Astrocyte of the hippocampus (primary cell): ENCODE measurements around the gene HNRNPU.

Experiments used
- DNase-seq: peaks from one replicate; pipeline ENCODE4 v3.0.0; 2011; ENCODE audit warnings: low read depth, low spot score

HNRNPU gene

GRCh38 chr1:244862699-244863490 is 1.4 kb downstream of the HNRNPU start:
- DNase-seq: peak; percentile 98

GRCh38 chr1:244862354-244862698 is 2.0 kb downstream of the HNRNPU start:
- no peak for DNase-seq

GRCh38 chr1:244861683-244862082 is 2.7 kb downstream of the HNRNPU start:
- peak; percentile 35 for DNase-seq

GRCh38 chr1:244860914-244861610 is 3.3 kb downstream of the HNRNPU start:
- DNase-seq: no peak

- no peak for DNase-seq
Observed at GRCh38 chr1:244860078-244860477, 4.3 kb downstream of the HNRNPU start.

DNA sequence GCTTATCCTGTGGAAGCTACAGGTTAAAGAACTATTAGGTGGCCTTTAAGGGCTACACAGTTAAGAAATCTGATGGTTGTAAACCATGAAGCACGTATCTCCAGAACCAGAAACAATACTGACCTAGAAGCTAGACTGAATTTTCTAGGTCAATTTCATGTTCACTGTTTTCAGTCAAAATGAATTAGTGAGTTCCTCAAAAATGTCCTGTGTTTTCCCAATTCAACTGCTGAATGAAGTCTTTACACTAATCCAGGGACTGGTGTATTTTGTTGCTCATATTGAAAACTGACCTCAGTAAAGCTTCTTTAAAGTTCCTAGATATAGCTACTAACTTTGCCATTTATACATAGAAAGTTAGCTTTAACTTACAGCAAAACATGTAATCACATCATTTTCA is 6.0 kb downstream of the HNRNPU start:
- DNase-seq: no peak

- DNase-seq: no peak
Observed at GRCh38 chr1:244857761-244858160, 6.6 kb downstream of the HNRNPU start.

DNA sequence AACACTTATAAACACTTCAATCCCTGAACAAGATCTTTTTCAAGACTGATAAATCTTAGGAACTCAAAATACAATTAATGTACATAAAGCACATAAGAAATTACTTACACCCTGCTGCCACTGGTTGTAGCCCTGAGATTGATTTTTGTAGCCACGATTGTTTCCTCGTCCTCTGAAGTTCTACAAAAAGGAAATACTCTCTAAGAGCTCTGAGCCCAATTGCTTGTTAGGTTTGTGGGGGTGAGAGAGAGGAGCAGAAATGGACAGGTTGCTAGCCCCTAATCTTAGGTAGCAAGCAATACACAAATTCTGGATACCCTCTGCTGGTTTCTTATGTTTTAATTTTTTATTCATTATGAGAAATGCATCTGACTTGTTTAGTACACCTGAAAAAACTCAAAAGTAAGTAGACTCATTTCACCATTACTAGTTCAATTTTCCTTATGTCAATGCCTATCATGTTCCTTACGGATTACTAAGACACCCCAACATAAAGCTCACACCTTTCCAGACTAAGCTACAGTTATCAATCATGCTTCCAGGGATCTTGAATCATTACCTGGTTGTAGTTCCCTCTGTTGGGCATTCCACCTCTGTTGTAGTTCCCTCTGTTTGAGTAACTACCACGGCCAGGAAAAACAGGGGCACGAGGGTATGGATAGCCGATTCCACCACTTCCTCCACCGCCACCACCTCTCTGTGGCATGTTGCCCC is 9.3 kb downstream of the HNRNPU start:
- no peak for DNase-seq

DNA sequence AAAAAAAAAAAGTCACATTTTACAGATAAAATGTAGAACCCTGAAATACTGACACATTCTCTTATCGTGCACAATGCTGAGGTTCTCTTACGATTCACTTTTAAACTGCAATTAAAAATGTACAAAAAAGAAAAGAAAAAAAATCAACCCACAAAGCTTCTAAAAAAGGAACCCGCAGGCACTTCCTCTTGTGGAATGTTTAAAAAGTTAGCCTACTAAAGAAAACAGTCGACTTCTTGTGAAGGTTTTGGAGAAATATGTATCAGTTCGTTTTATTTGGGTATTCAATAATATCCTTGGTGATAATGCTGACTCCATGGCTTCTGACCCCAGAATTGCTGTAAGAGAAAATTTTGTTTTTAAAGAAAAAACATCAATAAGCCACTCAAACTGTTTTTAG is 10.2 kb downstream of the HNRNPU start:
- no peak for DNase-seq

- no peak for DNase-seq
Observed at GRCh38 chr1:244852694-244853093, 11.6 kb downstream of the HNRNPU start.

DNA sequence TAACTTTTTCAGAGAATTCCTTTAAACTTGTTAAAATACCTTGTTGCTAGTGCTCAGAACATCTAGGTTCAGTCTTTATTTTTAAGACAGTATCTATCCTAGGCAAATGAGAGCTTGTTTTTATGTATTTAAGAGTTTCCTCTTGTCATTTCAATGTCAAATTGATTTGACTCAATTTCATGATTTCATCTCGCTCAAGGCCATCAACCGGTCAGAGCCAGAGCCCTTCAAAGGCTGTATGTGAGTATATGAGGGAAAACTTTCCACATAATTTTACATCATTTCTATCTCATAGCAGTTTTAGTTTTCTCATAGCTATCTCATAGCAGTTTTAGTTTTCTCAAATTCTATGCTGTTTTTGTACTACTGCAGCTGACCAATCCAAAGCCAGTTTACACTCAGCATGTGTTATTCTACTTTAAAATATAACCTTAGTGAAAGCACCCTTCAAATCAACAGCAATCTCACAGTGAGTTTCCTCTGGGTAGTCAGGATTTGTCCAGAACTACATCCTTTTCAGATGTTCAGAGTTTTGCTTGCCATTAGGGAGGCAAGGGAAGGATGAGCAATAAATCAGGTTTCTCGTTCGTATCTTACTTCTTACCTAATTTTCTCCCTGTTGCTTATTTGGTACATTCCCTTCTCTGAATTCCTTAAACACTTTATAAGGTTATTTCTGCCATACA is 12.7 kb downstream of the HNRNPU start:
- no peak for DNase-seq

- no peak for DNase-seq
Observed at GRCh38 chr1:244850896-244851295, 13.4 kb downstream of the HNRNPU start.

DNA sequence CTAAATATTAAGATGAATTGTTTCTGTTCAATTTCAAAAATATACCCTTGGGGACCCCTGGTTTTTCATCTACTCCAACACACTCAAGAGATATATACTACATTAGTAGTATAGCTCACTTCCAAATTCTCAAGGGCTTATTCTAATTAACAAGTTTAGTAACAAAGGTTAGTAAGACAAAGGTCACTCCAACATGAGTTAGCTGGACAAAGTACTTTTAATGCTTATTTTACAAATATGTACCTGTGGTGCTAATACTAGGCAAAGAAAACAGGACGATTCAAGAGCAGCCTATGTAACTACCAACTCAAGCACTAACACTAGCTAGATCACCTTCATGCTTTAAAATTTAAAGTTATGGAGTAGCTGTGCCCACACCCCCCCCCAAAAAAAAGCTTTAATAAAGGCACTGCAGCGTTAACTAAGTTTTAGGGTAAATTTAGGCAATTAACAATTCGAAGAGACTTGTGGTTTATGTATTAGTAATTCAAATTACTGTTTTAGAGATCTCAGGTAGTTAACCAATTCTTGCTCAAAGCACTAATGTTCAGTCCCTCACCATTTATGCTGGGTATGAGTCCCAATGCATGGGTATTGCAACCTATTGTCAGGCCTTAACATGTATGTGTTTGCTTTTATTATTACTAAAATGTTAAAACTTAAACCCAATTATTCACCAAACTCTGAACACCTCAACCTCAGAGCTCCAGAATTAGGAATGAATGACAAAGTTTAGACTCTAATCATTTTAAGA is 14.1 kb downstream of the HNRNPU start:
- DNase-seq: no peak

- no peak for DNase-seq
Observed at GRCh38 chr1:244849189-244849866, 15.0 kb downstream of the HNRNPU start.

DNA sequence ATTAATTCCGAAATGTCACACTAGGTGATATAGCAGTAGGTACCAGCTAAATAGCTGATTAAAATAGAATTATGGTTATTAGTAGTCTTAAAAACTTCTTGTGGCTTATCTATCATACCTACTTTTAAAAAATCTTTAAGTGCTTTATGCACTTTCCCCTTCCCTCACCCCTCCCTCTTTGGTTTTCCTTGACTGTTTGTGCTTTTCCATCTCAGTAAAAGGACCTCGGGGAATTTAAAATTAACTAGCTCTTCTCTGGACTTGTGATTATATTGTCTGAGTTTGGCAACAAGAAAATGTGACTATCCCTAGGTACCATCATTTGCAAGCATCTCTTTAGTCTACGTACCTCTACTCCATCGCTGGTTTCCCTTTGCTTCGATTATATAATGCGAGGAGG is 17.7 kb downstream of the HNRNPU start:
- no peak for DNase-seq

DNA sequence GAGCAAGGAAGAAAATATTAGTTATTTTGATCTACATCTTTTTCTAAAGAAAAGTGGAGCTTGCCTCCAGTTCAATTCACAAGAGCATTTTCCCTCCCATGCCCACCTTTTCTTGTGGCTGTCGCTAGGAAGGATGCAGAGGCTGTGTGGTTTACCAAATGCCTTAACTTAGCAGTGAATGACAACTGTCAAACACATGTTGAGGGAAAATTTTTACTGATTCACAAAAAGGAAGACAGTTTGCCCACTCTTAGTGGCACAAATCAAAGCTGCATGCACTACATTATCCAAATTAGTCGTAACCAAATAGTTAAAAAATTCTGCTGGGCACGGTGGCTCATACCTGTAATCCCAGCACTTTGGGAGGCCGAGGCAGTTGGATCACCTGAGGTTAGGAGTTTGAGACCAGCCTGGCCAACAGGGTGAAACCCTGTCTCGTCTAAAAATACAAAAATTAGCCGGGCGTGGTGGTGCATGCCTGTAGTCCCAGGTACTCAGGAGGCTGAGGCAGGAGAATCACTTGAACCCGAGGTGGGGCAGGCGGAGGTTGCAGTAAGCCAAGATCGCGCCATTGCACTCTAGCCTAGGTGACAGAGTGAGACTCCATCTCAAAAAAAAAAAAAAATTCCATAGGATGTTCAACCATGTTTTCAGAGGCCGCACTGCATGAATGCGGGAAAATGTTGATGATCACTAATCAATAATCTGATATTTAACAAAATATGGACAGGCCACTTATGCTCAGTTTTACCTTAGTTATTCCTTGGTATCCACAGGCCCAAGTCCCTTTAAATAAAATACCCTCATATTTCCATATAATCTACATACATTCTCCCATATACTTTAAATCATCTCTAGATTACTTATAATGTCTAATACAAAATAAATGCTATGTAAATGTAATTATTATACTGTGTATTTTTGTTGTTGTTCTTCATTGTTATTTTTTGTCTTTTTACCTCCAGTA is 19.9 kb downstream of the HNRNPU start:
- no peak for DNase-seq

- no peak for DNase-seq
Observed at GRCh38 chr1:244843148-244843978, 21.0 kb downstream of the HNRNPU start.

GRCh38 chr1:244841273-244841927 is 22.9 kb downstream of the HNRNPU start:
- DNase-seq: no peak
